CD4-positive, alpha-beta T cell (primary cell): ENCODE data around the gene ERVH48-1. TPM values are rescaled to one million over a fixed set of nuclear protein-coding genes. Genes with fewer than 3 reads are reported as not detected.
A peak's percentile ranks its signal among the peaks of the same experiment; 100 is the strongest.

Experiments
- ATAC-seq: fragments of 200-7000 bp; cut with Tn5 transposase; one replicate; pipeline ENCODE4 v1.10.0; 2022; ENCODE audit warnings: mild to moderate bottlenecking; ENCODE audit not compliant: poor library complexity
- CTCF ChIA-PET: fragments of 350-600 bp; sonication (Branson Sonifier 250); formaldehyde crosslinking; loops from one replicate; lab custom pipeline; 2021; ENCODE audit warnings: antibody characterized with exemption, inconsistent platforms; lab: Charles Lee
- POLR2A ChIA-PET: fragments of 350-600 bp; sonication (Branson Sonifier 250); formaldehyde crosslinking; loops from one replicate; lab custom pipeline; 2021; ENCODE audit warnings: antibody characterized with exemption, inconsistent platforms; lab: Charles Lee
- DNase-seq, 14 experiments: peaks; one replicate each; pipeline ENCODE4 v3.0.0-alpha.2; 2013 to 2020; ENCODE audit warnings: mixed read lengths in 2 of 14
- H3K27ac ChIP-seq, 2 donors: one replicate each; pipeline versions ENCODE4 v1.5.1 to v1.7.0; 2013; ENCODE audit warnings: low read length in 2 of 2, low read depth in 1 of 2, mild to moderate bottlenecking in 1 of 2
- H3K27me3 ChIP-seq, 2 experiments: 1 replicate in 1 of 2; 2 replicates in 1 of 2; pipeline versions ENCODE4 v1.6.1 to v1.7.0; 2013; ENCODE audit warnings: low read length in 2 of 2, control low read depth in 1 of 2, mild to moderate bottlenecking in 1 of 2, moderate library complexity in 1 of 2; ENCODE audit not compliant: insufficient read depth in 2 of 2, control insufficient read depth in 1 of 2
- H3K36me3 ChIP-seq: one replicate; pipeline ENCODE4 v1.6.1; 2013; ENCODE audit warnings: low read length, control low read depth; ENCODE audit not compliant: insufficient read depth
- H3K4me1 ChIP-seq: one replicate; pipeline ENCODE4 v1.6.1; 2013; ENCODE audit warnings: low read length, control low read depth; ENCODE audit not compliant: insufficient read depth
- H3K4me3 ChIP-seq: one replicate; pipeline ENCODE4 v1.5.1; 2013; ENCODE audit warnings: mild to moderate bottlenecking, low read length, moderate library complexity
- H3K9me3 ChIP-seq, 2 experiments: 1 replicate in 1 of 2; 2 replicates in 1 of 2; pipeline versions ENCODE4 v1.6.1 to v1.7.0; 2013; ENCODE audit warnings: low read length in 2 of 2, mild to moderate bottlenecking in 2 of 2, control low read depth in 1 of 2, moderate library complexity in 1 of 2; ENCODE audit not compliant: control insufficient read depth in 1 of 2, insufficient read depth in 1 of 2
- H3K27ac Mint-ChIP-seq: one replicate; pipeline ENCODE4 v1.8.0; 2020; ENCODE audit warnings: mixed read lengths
- H3K27me3 Mint-ChIP-seq: one replicate; pipeline ENCODE4 v1.8.0; 2021; ENCODE audit warnings: mixed read lengths
- H3K36me3 Mint-ChIP-seq: one replicate; pipeline ENCODE4 v1.8.0; 2021; ENCODE audit warnings: low read depth, mixed read lengths
- H3K4me1 Mint-ChIP-seq: one replicate; pipeline ENCODE4 v1.8.0; 2021; ENCODE audit warnings: low read depth, mixed read lengths
- H3K4me3 Mint-ChIP-seq: one replicate; pipeline ENCODE4 v1.8.0; 2020; ENCODE audit warnings: mild to moderate bottlenecking, mixed read lengths
- H3K9me3 Mint-ChIP-seq: one replicate; pipeline ENCODE4 v1.8.0; 2020; ENCODE audit warnings: mixed read lengths
- intact Hi-C, 2 experiments: fragments of 100-400 bp; cut with DNase I in 1 of 2; cut with micrococcal nuclease in 1 of 2; formaldehyde crosslinking; loops; one replicate each; pipeline versions ENCODE4 v1.15.1 to v1.9.0; 2023 to 2025; cut with DNase I, micrococcal nuclease
- total RNA-seq, 174 experiments: library from RNA in 2 of 174; stranded (reverse) in 2 of 174; gene quantifications; one replicate each; pipeline ENCODE4 v1.2.3 and lab custom pipeline; 2021 to 2026
- TF ChIP-seq, protein P1 (sequence below): fragments of 200-600 bp; IDR thresholded peaks from one replicate; pipeline ENCODE4 v1.8.0; 2022; ENCODE audit warnings: antibody characterized with exemption, mild to moderate bottlenecking

ERVH48-1 gene
- total RNA-seq, 2 experiments from 2014 or later, result 1.1 to 1.4 TPM

GRCh38 chr21:42924433-42924751 is 1.0 kb downstream of the ERVH48-1 start:
- TF ChIP-seq, protein P1, sequence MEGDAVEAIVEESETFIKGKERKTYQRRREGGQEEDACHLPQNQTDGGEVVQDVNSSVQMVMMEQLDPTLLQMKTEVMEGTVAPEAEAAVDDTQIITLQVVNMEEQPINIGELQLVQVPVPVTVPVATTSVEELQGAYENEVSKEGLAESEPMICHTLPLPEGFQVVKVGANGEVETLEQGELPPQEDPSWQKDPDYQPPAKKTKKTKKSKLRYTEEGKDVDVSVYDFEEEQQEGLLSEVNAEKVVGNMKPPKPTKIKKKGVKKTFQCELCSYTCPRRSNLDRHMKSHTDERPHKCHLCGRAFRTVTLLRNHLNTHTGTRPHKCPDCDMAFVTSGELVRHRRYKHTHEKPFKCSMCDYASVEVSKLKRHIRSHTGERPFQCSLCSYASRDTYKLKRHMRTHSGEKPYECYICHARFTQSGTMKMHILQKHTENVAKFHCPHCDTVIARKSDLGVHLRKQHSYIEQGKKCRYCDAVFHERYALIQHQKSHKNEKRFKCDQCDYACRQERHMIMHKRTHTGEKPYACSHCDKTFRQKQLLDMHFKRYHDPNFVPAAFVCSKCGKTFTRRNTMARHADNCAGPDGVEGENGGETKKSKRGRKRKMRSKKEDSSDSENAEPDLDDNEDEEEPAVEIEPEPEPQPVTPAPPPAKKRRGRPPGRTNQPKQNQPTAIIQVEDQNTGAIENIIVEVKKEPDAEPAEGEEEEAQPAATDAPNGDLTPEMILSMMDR, result no peak
- intact Hi-C loops, result loop anchor here (1.0 to 5.0 kb wide), 3 partner anchors 48 to 723 kb away; no protein-coding TSS in a partner anchor
- Mint-ChIP-seq H3K9me3 (no peaks in the 10 kb centered on the region), H3K4me3 (no peak overlapping the region), H3K36me3 (no peaks in the 10 kb centered on the region), H3K4me1 (peaks cover 22% of the 10 kb centered on the region), H3K27ac (peak overlapping the region; percentile 73), H3K27me3 (no peaks in the 10 kb centered on the region)
- Histone ChIP-seq H3K4me3 (no peak overlapping the region), H3K36me3 (no peaks in the 10 kb centered on the region), H3K27me3 (no peaks in the 10 kb centered on the region), H3K4me1 (peaks cover 18% of the 10 kb centered on the region), H3K9me3 (no peaks in the 10 kb centered on the region), H3K27ac (no peak overlapping the region)
- CTCF ChIA-PET, result no interaction called here
- ATAC-seq, result no peak
- POLR2A ChIA-PET, result no interaction called here
- DNase-seq, result no peak

DNA sequence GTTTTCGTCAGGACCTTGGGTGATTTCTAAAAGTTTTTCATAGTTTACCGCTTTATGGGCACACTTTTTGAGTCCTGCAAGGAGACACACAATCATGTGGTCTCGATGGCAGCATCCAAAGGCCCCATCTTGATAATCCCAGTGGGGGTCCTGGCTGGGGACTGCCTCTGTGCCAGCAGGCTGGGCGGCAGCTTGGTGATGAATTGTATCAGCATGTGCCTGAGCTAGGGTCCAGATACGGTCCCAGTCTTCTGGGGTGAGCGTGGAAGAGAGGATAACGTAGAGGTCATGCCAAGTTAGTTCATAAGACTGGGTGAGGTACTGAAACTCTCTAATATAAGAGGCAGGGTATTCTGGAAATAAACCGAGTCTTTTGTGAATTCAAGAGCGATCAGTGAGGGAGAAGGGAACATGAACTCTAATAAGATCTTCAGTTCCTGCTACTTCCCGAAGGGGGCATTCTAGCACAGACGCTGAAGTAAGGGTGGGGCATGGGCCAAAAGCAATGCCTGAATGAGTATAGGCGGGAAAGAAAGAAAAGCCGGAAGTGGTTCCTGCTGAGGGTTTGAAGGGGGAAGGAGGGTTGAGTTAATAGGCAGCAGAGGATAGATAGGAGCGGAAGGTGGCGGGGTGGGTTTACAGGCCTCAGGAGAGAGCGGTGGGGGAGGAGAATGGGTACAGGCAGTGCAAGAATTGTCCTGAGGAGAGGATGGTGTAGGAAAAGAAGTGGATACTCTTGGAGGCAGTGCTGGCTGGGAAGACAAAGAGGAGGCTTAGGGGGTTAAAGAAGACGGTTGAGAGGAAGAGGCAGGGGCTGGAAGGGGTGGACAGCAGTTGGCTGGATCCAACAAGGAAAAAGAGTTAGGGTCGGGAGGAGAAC is 1.6 kb downstream of the ERVH48-1 start:
- H3K4me1 ChIP-seq, result peaks cover 18% of the 10 kb centered on the region
- no peaks in the 10 kb centered on the region for H3K27me3 ChIP-seq
- CTCF ChIA-PET, result no interaction called here
- Mint-ChIP-seq H3K27me3 (no peaks in the 10 kb centered on the region), H3K36me3 (no peaks in the 10 kb centered on the region), H3K27ac (peak overlapping the region; percentile 73), H3K9me3 (no peaks in the 10 kb centered on the region), H3K4me3 (peak overlapping the region; percentile 72), H3K4me1 (peaks cover 22% of the 10 kb centered on the region)
- no peak overlapping the region for H3K27ac ChIP-seq
- TF ChIP-seq, protein P1, result peak; percentile 71
- DNase-seq (peak; percentile 33 to 85 (median 54)), ATAC-seq (peak; percentile 77)
- no peaks in the 10 kb centered on the region for H3K9me3 ChIP-seq
- intact Hi-C loops, result loop anchor here (1.0 to 5.0 kb wide), 3 partner anchors 49 to 724 kb away; no protein-coding TSS in a partner anchor
- POLR2A ChIA-PET, result no interaction called here
- H3K4me3 ChIP-seq, result no peak overlapping the region
- no peaks in the 10 kb centered on the region for H3K36me3 ChIP-seq

GRCh38 chr21:42922918-42923317 is 2.5 kb downstream of the ERVH48-1 start:
- H3K9me3 ChIP-seq, result no peaks in the 10 kb centered on the region
- Mint-ChIP-seq H3K4me3 (no peak overlapping the region), H3K9me3 (no peaks in the 10 kb centered on the region), H3K36me3 (no peaks in the 10 kb centered on the region), H3K27me3 (no peaks in the 10 kb centered on the region), H3K27ac (no peak overlapping the region), H3K4me1 (peaks cover 22% of the 10 kb centered on the region)
- H3K36me3 ChIP-seq, result no peaks in the 10 kb centered on the region
- H3K27me3 ChIP-seq, result no peaks in the 10 kb centered on the region
- intact Hi-C loops, result loop anchor here in 1 of 2 experiments (5.0 kb wide), 1 partner anchor 724 kb away; no protein-coding TSS in a partner anchor
- H3K4me3 ChIP-seq, result no peak overlapping the region
- H3K27ac ChIP-seq, result no peak overlapping the region
- peak in 1 of 14 experiments; percentile 20 for DNase-seq
- TF ChIP-seq, protein P1, result no peak
- ChIA-PET CTCF (no interaction called here), POLR2A (no interaction called here)
- peaks cover 18% of the 10 kb centered on the region for H3K4me1 ChIP-seq
- ATAC-seq, result no peak
